GM19455 (cell line): ENCODE data around the gene GSC.

Source experiments
- ATAC-seq: cut with Tn5 transposase; IDR thresholded peaks from one replicate; pipeline ENCODE4 v1.9.1; 2021; ENCODE audit not compliant: unreplicated experiment

GSC gene

GRCh38 chr14:94772548-94772947 lies 2.6 kb upstream of the GSC start:
- no peak for ATAC-seq

GRCh38 chr14:94771906-94772490 lies 2.1 kb upstream of the GSC start:
- ATAC-seq, result no peak

GRCh38 chr14:94771158-94771905 lies 1.4 kb upstream of the GSC start:
- no peak for ATAC-seq

- ATAC-seq, result no peak
Observed at GRCh38 chr14:94770815-94771157, 873 bp upstream of the GSC start.

GRCh38 chr14:94770251-94770749 lies 387 bp upstream of the GSC start:
- no peak for ATAC-seq

GRCh38 chr14:94768521-94769390 lies 1.2 kb downstream of the GSC start:
- no peak for ATAC-seq

- no peak for ATAC-seq
Observed at GRCh38 chr14:94768141-94768520, 1.8 kb downstream of the GSC start.

- no peak for ATAC-seq
Observed at GRCh38 chr14:94767321-94767878, 2.5 kb downstream of the GSC start.

- ATAC-seq, result no peak
Observed at GRCh38 chr14:94764573-94764972, 5.3 kb downstream of the GSC start.

- ATAC-seq, result no peak
Observed at GRCh38 chr14:94762431-94762830, 7.5 kb downstream of the GSC start.

GRCh38 chr14:94761997-94762377 lies 7.9 kb downstream of the GSC start:
- ATAC-seq, result no peak

GRCh38 chr14:94761348-94761996 lies 8.4 kb downstream of the GSC start:
- ATAC-seq, result no peak

- no peak for ATAC-seq
Observed at GRCh38 chr14:94756310-94756882, 13.5 kb downstream of the GSC start.

GRCh38 chr14:94754391-94754942 lies 15.4 kb downstream of the GSC start:
- no peak for ATAC-seq

- no peak for ATAC-seq
Observed at GRCh38 chr14:94752591-94753436, 17.1 kb downstream of the GSC start.

GRCh38 chr14:94751956-94752355 lies 18.0 kb downstream of the GSC start:
- ATAC-seq, result no peak

- no peak for ATAC-seq
Observed at GRCh38 chr14:94751321-94751720, 18.6 kb downstream of the GSC start.

GRCh38 chr14:94750371-94750770 lies 19.5 kb downstream of the GSC start:
- no peak for ATAC-seq

- no peak for ATAC-seq
Observed at GRCh38 chr14:94748667-94749347, 21.1 kb downstream of the GSC start.
